T-helper 1 cell treated with Interleukin-12 subunit alpha and Interleukin-12 subunit beta and Interleukin-4 antibody, amounts not matched to agents 30 ng/mL and 1 ng/mL, for 36 hours (primary cell): Measurements from ENCODE around the gene FILIP1L. TPM values are rescaled to one million over a fixed set of nuclear protein-coding genes. Genes with fewer than 3 reads are reported as not detected.
"Not testable (repeated sequence)": the region's sequence is repeated elsewhere in the genome, so short reads cannot be mapped to it uniquely, and the experiment has no call there.

Experiments used
- intact Hi-C: fragments of 100-400 bp; cut with micrococcal nuclease; formaldehyde crosslinking; loops from one replicate; pipeline ENCODE4 v1.15.1; 2024
- total RNA-seq: library from RNA; stranded (reverse); gene quantifications from 2 replicates; pipeline ENCODE4 v1.2.3, GENCODE V29; 2022

The FILIP1L gene
- total RNA-seq, 1 donor from 2014 or later: 15.7 TPM

- intact Hi-C loops: no loop called here
Observed at GRCh38 chr3:100099621-100100020, 14.7 kb downstream of the FILIP1L start.

- intact Hi-C loops: no loop called here
Observed at GRCh38 chr3:100098784-100099070, 15.6 kb downstream of the FILIP1L start.

- intact Hi-C loops: no loop called here
Observed at GRCh38 chr3:100097919-100098783, 16.1 kb downstream of the FILIP1L start.

- intact Hi-C loops: no loop called here
Observed at GRCh38 chr3:100096866-100097265, 17.4 kb downstream of the FILIP1L start.

DNA sequence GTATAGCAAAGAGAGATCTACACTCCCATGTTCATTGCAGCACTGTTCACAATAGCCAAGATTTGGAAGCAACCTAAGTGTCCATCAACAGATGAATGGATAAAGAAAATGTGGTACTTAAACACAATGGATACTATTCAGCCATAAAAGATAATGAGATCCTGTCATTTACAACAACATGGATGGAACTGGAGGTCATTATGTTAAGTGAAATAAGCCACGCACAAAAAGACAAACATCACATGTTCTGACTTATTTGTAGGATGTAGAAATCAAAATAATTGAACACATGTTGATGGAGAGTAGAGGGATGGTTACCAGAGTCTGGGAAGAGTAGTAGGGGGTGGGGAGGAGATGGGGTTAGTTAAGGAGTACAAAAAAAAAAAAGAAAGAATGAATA, 18.0 kb downstream of the FILIP1L start:
- intact Hi-C loops: not testable (repeated sequence)

DNA sequence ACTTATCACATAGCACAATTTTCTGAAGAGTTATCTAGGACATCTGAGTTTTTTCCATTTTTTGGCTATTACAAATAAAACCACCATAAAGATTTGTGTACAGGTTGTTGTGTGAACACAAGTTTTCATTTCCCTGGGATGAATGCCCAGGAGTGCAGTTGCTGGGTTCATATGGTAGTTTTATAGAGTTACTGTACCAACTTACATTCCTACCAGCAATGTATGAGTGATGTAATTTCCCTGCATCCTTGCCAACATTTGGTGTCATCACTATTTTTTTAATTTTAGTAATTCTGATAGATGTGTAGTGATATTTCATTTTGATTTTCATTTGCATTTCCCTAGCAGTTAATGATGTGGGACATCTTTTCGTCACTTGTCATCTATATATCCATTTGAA, 20.5 kb downstream of the FILIP1L start:
- intact Hi-C loops: no loop called here

GRCh38 chr3:100090669-100091005, 23.7 kb downstream of the FILIP1L start:
- intact Hi-C loops: loop anchor here (1.0 kb wide), 5 partner anchors 21 to 258 kb away; partner anchors contain the start of gene TBC1D23

- intact Hi-C loops: loop anchor here (1.0 to 5.0 kb wide), 6 partner anchors 21 to 258 kb away; partner anchors contain the start of gene TBC1D23
Observed at GRCh38 chr3:100089812-100090668, 24.3 kb downstream of the FILIP1L start.

DNA sequence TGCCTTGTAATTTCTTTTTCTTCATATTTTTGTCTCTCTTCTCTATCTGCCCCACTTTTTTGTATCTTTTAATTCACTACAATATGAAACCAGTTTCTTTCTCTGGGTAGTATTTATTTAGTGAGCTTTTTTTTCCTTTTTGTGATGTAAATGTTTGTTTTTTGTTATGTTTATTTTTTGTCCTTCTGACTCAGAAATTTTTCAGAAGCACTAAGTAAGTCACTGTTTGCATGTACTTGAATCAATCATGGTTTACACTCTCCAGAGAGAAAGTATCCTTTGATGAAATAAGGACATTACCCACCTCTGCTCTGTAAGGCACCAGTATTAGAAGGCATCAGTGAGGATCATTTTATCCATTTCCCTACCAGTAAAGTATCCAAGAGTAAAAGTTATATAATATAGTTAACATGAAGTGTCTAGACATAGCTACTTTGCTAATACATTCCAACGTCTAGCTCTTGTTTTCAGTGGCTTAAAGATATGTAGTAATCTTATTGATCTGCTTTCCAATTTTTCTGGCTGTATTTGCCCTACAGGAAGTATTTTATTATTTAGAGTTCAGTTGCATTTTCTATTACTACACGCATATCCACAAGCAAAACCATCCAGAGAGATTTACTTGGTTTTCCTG, 25.4 kb downstream of the FILIP1L start:
- intact Hi-C loops: loop anchor here (5.0 kb wide), 1 partner anchor 53 kb away; no protein-coding TSS in a partner anchor

- intact Hi-C loops: loop anchor here (1.0 to 5.0 kb wide), 3 partner anchors 55 to 1850 kb away; no protein-coding TSS in a partner anchor
Observed at GRCh38 chr3:100087198-100087597, 27.1 kb downstream of the FILIP1L start.

- intact Hi-C loops: loop anchor here (2.0 to 5.0 kb wide), 2 partner anchors 56 to 1850 kb away; no protein-coding TSS in a partner anchor
Observed at GRCh38 chr3:100086401-100086800, 27.9 kb downstream of the FILIP1L start.

DNA sequence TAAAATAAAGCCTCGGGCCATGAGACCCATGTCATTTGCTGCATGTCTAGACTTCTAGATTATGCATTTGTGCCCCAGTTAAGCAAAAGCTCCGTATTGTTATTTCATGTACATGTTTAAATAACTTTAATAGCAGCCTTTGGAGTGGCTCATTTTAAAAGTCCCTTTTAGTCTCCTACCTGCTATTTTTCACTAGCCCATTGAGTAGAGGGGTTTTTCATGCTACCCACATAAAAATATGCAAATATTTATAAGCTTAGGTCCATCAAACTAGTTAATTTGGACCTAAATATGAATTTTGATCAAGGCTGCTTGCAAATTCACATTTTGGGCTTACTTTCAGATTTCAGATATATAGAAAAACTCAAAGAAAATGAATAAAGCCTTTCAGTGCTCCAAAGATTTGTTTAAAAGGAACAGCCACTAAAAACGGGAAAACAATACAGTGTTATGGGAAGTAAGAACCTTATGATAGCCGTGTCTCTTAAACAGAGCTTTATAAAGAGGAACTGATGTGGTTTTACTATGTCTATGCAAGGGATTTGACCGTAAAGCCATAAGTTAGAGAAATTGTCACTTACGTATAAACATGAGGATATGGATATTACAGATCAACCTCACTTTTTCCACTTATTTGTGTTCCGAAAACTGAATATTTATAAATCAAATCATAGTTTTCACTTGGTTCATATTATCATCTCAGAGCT, 30.0 kb downstream of the FILIP1L start:
- intact Hi-C loops: no loop called here

DNA sequence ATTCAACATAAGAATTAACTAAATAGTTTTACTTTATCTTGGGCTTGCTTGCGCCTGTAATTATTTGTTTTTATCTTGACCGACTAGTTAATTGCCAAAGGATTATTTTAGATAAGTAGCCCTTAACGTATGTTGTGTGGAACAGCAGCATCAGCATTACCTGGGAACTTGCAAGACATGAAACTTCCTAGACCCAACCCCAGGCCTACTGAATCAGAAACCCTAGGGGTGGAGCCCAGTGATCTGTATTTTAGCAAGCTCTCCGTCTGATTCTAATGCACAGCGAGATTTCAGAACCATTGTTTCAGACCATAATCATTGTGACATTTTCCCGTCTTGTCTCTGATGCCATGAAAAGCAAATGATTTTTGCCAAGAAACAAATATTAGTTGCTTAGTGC, 31.1 kb downstream of the FILIP1L start:
- intact Hi-C loops: no loop called here

DNA sequence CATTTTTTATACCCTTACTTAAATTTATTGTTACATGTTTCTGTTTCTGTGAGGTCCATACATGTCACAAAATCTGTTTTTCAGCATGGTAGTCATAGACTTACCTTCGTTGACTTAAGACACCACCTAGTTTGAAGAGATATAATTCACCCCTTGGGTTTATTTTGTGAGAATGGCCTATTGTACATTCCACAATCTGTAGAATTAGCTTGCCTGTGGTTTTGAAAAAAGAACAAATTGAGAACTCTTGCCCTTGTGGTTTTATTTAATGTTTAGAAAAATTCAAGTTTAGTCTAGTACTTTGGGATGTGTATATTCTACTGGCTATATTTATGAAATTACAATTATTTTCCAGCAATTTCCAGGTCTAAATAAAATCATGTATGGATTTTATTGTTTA, 31.6 kb downstream of the FILIP1L start:
- intact Hi-C loops: no loop called here

DNA sequence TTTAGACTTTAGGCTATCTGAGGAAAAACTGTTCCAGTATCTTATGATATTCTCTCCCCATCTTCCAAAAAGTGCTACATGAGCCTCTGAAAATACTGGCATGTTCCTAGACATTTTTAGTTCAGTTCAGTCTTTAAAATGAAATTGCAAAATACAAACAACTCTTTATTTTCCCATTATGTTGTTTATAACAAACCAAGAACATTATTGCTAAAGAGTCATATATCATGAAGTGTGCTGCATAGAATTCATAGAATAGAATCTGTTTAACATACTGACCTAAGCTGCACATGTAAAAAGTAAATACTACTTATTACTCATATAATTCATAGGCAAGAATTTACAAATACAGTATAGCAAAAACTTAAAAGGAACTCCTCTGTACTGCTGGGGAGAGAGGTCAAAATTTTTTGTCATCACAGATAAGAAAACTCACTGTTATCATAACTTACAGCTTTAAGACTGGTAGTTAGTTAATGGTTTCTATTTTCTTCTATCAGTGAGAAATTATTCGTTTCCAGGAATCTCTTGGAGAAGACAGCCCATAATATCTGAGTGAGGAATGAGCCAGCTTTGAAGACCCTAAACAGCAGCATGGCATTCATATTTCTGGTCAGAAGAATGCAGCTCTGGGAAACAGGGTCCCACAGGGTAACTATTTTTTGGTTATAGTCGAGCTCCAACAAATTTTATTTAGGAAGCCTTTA, 32.2 kb downstream of the FILIP1L start:
- intact Hi-C loops: loop anchor here (1.0 kb wide), 1 partner anchor 9 kb away; no protein-coding TSS in a partner anchor

DNA sequence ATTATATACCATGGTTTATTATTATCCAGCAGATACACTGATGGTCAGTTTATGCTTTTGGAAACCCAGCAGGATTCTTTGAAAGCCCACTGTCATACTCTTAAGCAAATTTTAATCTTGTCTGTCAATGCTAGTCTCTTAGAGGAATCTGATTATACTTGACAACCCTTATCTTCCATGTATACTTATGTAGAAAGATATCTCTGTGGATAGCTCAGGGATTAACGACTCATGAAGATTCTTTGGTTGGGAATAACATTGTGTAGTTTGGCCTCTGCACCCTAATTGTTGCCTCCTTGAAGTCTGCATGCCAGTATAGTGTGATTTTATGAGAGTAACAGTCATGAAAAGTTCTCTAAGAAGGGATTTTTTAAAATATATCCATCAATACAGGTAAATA, 33.0 kb downstream of the FILIP1L start:
- intact Hi-C loops: loop anchor here (1.0 kb wide), 1 partner anchor 8 kb away; no protein-coding TSS in a partner anchor

- intact Hi-C loops: no loop called here
Observed at GRCh38 chr3:100080573-100080972, 33.7 kb downstream of the FILIP1L start.

GRCh38 chr3:100079328-100079727, 35.0 kb downstream of the FILIP1L start:
- intact Hi-C loops: no loop called here

GRCh38 chr3:100076731-100077529, 37.4 kb downstream of the FILIP1L start:
- intact Hi-C loops: no loop called here
